Measurements from ENCODE around the gene CLTA.
"Not testable (repeated sequence)": the region's sequence is repeated elsewhere in the genome, so short reads cannot be mapped to it uniquely, and the experiment has no call there.

CLTA gene

DNA sequence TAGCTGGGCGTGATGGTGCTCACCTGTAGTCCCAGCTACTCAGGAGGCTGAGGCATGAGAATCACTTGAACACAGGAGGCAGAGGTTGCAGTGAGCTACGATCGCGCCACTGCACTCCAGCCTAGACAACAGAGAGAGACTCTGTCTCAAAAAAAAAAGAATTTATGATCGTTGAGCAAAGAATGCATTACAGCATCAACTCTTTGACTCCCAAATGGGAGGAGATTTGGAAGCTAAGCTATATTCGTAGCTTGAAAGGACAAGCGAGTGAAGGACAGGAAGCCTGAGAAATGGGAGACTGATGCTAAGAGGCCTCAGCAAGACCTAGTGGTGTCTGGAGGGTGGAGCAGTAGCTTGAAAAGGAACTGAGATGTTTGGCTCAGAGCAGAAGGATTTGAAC lies 31.8 kb upstream of the CLTA start:
- DNase-seq = no peak

DNA sequence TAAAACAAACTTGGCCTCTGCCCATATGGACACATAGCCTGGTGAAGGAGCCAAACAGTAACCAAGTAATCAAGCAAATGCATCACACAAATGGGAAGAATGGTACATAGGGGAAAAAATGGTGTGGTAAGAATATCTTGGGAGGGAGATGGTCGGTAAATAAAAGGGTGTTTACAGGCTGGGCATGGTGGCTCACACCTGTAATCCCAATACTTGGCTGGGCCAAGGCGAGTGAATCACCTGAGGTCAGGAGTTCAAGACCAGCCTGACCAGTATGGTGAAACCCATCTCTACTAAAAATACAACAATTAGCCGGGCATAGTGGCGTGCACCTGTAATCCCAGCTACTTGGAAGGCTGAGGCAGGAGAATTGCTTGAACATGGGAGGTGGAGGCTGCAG lies 31.2 kb upstream of the CLTA start:
- DNase-seq = not testable (repeated sequence)

DNA sequence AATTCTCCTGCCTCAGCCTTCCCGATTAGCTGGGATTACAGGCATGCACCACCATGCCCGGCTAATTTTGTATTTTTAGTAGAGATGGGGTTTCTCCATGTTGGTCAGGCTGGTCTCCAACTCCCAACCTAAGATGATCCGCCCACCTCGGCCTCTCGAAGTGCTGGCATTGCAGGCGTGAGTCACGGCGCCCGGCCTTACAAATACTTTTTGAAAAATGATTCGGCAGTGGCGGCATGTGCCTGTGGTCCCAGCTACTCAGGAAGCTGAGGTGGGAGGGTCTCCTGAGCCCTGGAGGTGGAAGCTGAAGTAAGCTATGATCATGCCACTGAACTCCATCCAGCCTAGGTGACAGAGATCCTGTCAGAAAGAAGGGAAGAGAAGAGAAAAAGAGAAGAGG lies 30.6 kb upstream of the CLTA start:
- DNase-seq = not testable (repeated sequence)

DNA sequence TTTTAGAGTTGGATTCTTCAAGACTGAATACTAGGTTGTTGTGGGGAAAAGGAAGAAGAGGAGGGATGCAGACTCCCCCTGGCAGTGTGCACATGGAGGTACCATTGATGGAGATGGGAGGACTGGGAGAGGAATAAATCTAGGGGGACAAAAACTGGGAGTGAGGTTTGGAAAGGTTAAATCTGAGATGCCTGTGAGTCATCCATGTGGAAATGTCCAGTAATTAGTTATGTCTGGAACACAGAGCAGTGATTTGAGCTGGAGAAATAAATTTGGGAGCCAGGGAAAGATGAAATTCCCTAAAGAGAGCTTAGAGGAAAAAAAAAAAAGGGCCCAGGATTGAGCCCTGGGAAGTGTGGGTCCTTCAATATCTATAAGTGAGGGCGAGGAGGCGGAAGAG lies 29.5 kb upstream of the CLTA start:
- no peak for DNase-seq

DNA sequence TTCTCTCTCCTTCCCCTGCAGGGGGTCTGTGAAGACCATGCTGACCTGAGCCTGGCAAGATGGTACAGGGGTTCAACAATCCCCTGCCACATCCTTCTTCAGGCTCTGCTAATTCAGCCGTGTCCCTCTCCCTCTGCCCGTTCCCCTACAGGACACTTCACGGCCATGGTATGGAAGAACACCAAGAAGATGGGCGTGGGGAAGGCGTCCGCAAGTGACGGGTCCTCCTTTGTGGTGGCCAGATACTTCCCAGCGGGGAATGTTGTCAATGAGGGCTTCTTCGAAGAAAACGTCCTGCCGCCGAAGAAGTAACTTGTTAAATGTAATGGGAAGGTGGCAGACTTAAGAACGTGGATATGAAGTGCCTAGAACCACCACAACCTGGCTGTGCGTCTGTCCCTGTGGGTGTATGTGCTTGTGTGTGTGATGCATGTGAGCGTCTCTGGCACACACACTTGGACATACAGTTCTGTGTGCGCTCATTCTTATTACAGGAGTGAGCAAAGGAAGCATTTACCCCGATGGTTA lies 28.4 kb upstream of the CLTA start:
- DNase-seq = no peak

DNA sequence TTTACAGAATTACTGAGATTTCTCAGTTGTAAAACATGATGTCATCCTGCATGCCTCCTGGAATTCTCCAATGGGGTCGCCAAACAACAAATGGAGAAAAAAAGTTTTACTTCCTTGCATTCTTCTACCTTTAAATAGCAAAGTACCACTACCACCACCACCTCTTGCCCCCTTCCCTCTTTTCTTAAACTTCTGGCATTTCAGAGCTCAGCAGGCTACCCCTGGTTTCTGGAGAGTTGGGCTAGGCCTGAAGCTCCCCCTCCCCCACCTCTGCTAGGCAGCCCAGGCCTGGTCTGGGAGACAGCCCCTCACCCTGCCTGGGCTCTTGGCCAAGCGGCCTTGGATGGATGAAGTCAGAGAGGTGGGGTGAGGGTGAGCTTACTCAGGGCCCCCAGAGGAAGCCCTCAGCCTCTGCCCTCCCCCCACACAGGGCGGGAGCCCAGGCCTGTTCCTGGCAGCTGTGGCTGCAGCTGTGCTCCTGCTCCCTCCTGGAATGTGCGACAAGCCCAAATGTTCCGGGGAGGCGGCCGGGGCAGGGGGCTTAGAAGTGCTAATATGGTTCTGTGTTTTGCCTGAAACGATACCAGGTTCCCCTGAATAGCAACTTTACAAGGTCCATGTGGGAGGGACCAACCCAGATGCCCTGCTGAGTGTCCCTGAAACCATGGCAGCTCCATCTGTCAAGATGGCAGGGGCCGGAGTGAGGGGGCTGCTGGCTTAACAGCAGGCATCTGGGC lies 27.5 kb upstream of the CLTA start:
- no peak for DNase-seq

DNA sequence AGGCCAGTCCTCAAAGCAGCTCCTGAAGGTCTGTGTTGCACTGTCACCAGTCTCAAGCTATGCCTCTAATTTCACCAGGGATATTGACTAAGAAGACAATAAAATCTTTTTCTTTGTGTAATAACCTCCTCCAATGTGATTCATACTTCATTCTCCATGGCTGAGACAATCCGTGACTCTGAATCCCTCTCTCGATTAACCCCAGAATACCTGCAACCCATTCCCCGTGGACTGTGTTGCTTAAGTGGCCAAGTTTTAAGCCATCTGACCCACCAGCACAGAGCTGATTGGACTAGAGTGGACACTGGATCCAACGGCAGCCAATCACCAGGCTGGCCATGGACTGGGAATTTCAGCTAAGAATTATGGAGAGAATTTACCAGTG lies 26.9 kb upstream of the CLTA start:
- no peak for DNase-seq

DNA sequence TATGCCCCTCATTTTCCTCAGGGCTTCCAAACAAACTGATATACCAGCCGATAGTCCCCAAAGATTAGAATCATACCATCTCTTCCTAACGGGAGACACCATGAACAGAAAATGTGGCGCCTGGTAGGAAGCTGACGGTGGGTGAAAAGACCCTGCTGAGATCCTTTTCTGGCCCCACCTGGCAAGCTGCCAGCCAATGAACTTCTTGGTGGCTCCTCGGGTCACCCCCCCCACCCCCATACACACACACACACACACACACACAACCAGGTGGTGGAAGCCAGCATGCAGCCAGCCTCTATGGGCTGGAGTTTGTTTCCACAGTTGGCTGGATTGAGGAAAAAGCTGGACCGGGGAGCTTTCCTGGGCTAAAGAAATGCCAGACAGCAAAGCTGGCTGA lies 26.3 kb upstream of the CLTA start:
- no peak for DNase-seq

DNA sequence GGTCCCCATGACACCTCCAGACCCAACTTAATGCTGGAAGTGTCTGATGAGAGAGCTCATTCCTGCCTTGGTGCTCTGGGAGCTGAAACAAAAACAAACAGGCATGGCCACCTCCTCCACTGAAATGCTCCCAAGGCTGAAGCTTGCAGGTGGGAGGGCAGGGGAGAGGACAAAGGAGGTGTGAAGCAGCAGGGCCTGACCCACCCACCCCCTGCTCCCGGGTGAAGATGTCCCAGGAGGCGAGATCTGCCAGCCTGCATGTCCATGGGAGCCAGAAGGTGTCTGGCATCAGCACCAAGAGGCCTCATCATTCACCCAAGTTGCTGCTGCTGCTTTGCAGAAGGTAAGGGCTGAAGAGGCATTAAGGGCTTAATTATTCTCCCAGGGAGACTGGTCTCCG lies 25.7 kb upstream of the CLTA start:
- DNase-seq = no peak

DNA sequence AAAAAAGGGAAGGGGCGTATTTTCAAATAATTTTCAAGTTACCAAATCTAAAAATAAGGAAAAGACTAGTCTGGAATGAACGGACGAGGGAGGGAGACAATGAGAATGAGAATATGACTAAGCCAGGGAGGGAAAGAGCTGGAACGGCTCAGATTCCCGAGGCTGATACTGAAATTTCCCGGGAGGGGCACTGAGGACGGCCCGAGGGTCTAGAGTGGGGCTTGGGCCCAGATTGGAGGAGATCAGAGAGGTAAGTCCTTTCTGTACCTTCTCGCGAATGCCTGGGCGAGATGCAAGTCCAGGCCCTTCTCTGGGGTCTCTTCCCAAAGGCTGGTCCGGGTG lies 24.9 kb upstream of the CLTA start:
- DNase-seq = no peak

DNA sequence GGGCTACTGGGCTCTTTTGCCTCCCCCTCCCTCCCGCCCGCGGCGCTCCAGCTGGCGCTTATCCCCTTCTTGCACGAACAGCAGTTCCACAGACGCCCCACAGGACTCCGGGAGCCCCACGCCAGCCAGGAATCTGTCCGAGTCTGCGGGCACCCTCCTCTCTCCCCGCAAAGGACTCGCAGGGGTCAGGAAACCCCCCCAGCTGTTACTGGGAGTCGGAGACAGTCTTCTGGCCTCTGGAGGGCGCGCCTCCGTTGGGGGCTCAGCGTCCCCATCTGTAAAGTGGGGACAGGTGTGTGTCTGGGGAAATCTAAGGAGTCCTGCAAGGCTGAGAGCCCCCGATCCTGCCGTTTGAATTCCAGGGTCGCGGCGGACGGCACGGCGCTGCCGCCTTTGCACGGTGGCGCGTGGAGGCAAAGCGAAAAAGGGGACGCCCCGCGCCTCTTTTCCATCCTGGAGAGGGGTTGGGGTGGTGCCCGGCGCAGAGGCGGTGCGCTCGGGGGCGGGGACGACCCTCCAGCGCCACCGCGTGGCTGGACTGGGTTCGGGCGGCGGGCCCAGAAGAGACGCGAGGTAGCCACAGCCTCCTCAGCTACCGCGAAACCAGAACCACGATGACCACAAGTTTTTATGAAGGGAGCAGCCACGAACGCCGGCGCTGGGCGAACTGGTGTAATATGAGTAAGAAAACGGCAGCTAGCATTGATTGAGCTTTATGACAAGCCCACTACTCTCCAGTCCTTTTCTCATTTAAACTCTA lies 24.4 kb upstream of the CLTA start:
- peak; percentile 82 for DNase-seq

DNA sequence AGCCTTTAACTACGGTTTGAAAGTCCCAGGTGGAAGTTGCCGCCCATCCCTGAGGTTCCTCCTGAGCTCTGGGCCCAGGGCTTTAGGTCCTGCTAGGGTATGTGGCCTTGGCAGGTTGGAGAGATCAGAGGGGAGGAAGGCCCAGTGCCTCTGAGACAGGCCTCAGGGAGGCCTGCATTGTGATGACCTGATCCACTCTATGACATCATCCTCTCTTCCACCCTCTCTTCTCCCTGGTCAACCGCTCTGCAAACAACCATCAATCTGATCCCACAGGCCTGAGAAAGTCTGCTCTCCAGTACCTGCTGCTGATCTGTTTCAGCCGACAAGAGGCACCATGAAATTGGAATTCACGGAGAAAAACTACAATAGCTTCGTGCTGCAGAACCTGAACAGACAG lies 21.6 kb upstream of the CLTA start, which contains the start of gene CCIN:
TSS of gene CCIN (plus strand) at position 223 of the 400 bp plus-strand sequence. CDS start at position 338, 115 bp downstream.
- DNase-seq = no peak

DNA sequence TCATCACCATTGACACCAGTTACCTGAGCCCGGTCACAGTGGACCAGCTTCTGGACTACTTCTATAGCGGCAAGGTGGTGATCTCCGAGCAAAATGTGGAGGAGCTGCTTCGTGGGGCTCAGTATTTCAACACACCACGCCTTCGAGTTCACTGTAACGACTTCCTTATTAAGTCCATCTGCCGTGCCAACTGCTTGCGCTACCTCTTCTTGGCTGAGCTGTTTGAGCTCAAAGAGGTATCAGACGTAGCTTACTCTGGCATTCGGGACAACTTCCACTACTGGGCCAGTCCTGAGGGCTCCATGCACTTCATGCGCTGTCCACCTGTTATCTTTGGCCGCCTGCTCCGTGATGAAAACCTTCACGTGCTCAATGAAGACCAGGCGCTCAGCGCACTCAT lies 21.0 kb upstream of the CLTA start:
- DNase-seq = no peak

DNA sequence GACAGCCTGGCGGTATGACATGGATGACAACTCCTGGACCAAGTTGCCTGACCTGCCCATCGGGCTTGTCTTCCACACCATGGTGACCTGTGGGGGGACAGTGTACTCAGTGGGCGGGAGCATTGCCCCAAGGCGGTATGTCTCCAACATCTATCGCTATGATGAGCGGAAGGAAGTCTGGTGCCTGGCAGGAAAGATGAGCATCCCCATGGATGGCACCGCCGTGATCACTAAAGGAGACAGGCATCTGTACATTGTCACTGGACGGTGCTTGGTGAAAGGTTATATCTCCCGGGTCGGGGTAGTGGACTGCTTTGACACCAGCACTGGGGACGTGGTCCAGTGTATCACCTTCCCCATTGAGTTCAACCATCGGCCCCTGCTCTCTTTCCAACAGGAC lies 20.2 kb upstream of the CLTA start:
- no peak for DNase-seq

DNA sequence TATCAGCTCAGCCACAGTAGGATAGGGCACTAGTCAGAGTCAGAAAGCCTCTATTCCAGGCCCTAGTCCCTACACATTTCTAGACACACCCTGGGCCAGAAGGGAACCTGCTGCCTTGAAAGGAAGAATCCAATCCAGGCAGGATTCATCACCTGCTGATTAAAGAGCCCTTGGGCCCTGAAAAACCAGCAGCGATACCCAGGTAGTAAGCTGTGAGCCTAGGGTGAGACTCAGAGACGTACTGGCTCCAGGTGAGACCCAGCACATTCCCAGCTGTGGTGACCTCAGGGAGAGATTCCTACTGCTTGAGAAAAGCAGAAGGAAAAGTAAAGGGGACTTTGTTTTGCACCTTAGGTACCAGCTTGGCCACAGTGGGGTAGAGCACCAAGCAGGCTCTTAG lies 16.9 kb upstream of the CLTA start:
- no peak for DNase-seq

DNA sequence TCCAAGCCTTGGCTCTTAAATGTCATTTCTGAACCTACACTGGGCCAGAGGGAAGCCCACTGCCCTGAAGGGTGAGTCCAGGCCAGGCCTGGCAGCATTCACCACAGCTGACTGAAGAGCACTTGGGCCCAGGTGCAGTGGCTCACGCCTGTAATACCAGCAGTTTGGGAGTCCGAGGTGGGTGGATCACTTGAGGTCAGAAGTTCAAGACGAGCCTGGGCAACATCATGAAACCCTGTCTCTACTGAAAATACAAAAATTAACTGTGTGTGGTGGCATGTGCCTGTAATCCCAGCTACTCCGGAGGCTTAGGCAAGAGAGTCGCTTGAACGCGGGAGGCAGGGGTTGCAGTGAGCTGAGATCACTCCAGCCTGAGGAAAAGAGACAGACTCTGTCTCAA lies 16.4 kb upstream of the CLTA start:
- no peak for DNase-seq

DNA sequence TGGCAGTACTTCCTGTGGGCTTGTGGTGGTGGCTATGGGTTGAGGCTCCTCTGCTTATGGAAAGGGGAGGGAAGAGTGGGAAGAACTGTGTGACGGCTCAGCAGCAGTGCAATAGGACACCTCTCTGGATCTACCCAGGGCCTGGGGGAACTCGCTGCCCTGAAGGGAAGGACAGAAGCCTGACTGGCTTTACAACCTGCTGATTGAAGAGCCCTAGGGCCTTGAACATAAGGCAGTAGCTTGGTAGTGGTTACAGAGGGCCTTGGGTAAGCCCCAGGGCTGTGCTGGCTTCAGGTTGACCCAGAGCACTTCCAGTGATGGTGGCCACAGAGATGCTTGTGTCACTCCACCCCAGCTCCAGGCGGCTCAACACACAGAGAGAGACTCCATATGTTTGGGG lies 16.0 kb upstream of the CLTA start:
- DNase-seq = no peak

DNA sequence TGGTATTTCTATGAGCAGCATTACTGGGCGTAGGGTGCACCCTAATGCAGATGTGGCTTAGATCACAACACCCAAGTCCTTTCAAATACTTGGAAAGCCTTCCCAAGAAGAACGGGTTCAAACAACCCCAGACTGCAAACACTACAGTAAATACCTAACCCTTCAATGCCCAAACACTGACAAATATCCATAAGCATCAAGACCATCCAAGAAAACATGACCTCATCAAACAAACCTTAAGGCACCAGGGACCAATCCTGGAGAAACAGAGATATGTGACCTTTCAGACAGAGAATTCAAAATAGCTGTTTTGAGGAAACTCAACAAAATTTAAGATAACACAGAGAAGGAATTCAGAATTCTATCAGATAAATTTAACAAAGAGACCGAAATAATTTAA lies 15.5 kb upstream of the CLTA start:
- DNase-seq = not testable (repeated sequence)

DNA sequence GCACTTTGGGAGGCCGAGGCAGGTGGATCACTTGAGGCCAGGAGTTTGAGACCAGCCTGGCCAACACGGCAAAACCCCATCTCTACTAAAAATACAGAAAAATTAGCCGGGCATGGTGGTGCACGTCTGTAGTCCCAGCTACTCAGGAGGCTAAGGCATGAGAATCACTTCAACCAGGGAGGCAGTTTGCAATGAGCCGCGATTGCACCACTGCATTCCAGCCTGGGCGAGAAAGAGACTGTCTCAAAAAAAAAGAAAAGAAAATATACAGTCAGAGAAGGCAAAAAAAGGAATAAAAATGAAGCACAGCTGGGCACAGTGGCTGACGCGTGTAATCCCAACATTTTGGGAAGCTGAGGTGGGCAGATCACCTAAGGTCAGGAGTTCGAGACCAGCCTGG lies 14.2 kb upstream of the CLTA start:
- DNase-seq = not testable (repeated sequence)

DNA sequence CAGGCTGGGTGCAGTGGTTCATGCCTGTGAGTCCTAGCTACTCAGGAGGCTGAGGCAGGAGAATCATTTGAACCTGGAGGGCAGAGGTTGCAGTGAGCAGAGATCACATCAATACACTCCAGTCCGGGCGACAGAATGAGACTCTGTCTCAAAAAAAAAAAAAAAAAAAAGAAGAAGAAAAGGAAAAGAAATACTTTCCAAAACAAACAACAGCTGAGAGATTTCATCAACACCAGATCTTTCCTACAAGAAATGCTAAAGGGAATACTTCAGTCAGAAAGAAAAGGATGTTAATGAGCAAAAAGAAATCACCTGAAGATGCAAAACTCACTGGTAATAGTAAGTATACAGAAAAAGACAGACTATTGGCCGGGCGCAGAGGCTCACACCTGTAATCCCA lies 13.2 kb upstream of the CLTA start:
- DNase-seq = no peak

DNA sequence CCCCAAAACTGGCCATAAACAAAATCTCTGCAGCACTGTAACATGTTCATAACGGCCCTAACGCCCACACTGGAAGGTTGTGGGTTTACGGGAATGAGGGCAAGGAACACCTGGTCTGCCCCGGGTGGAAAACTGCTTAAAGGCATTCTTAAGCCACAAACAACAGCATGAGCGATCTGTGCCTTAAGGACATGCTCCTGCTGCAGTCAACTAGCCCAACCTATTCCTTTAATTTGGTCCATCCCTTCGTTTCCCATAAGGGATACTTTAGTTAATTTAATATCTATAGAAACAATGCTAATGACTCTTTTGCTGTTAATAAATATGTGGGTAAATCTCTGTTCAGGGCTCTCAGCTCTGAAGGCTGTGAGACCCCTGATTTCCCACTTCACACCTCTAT lies 10.5 kb upstream of the CLTA start:
- DNase-seq = not testable (repeated sequence)

DNA sequence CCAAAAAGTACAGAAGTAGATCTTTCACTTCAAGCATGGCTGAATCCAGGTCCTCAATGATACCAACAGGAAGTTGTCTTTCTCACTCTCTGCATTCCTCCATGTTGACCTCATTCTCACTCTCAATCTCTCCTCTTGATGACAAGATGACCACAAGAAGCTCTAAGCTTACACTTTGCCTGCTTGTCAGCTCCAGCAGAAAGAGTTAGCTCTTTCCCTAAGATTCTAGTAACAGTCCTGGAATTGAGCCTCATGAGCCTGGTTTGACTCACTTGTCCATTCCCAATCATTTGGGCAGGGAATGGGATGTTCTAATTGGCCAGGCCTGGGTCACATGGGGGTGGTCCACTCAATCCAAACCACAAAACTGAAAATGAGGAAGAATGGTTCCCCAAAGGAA lies 3.3 kb upstream of the CLTA start:
- no peak for DNase-seq

DNA sequence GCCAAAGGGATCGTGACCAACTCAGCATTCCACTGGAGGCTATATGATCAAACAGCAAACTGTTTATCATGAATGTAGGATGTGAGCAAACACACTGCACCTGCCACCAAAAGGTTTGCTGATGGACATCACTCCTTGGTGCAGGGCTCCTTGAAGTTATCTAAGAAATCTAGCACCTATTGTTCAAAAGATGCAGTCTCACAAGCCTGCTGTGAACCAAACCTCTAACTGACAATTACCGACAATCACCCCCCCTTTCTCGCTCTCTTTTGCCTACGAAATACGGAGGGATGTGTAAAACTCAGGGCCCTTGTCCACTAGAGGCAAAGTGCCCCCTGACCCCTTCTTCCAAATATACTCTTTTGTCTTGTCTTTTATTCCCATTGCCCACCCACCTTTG lies 2.5 kb upstream of the CLTA start:
- DNase-seq = no peak

DNA sequence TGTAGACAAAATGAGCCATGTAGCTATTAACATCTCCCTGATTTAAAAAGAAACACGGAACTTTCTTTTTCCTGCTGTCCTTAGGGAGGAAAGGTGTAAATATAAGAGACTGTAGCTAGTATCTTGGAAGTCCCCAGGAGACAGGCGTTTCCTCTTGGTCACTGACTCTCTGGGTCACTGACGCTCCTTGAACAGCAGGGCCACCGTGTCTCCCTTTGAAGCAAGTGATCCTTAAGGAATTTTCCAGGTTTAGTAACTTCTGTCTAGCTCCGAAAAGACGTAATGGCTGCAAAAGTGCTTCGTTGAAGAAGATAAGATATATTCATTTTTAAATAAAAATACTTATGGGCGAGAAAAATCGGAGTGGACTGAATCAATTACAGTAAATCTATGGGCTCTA lies 745 bp upstream of the CLTA start:
- DNase-seq = no peak

DNA sequence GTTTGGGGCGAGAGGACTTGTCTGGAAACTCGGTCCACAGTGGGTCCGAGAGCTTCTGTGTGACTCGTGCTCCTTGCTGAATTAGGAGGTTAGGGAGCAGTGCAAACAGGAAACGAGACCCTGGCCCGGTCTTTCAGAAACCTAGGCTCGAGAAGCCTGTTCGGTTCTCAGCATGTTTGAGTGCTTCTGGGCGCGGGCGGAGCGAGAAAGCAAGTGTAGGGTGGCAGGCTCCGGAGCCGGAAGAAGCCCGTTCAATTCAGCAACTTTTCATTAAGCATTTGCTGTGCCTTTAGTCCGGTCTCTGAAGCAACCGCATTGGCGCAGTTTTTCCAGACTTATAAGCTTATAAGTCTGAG lies 547 bp downstream of the CLTA start:
- peak; percentile 40 for DNase-seq

Measured in activated CD8-positive, alpha-beta memory T cell treated with anti-CD3 and anti-CD28 coated beads, Interleukin-2, amount 50 U/mL, for 4 hours (primary cell).